Measurements from ENCODE around the gene KRR1. TPM values are rescaled to one million over a fixed set of nuclear protein-coding genes. Genes with fewer than 3 reads are reported as not detected.
"Not testable (repeated sequence)": the region's sequence is repeated elsewhere in the genome, so short reads cannot be mapped to it uniquely, and the experiment has no call there.

Gene KRR1
- polyA plus RNA-seq, 4 donors, result 82.1 to 111 (median 83.6) TPM

- DNase-seq (ENCODE audit: low read depth in 4 of 4, low spot score in 3 of 4), result no peak
These were observed 15.5 kb upstream of the KRR1 start for GRCh38 chr12:75526655-75527511.

GRCh38 chr12:75525263-75525662 is 13.9 kb upstream of the KRR1 start:
- no peak for DNase-seq (ENCODE audit: low read depth in 4 of 4, low spot score in 3 of 4)

- DNase-seq (ENCODE audit: low read depth in 4 of 4, low spot score in 3 of 4), result not testable (repeated sequence)
These were observed 10.7 kb upstream of the KRR1 start for GRCh38 chr12:75522124-75522523.

- not testable (repeated sequence) for DNase-seq (ENCODE audit: low read depth in 4 of 4, low spot score in 3 of 4)
These were observed 9.8 kb upstream of the KRR1 start for GRCh38 chr12:75521224-75521623.

- DNase-seq (ENCODE audit: low read depth in 4 of 4, low spot score in 3 of 4), result no peak
These were observed 1.8 kb downstream of the KRR1 start for GRCh38 chr12:75509621-75510020.

- no peak for DNase-seq (ENCODE audit: low read depth in 4 of 4, low spot score in 3 of 4)
These were observed 3.2 kb downstream of the KRR1 start for GRCh38 chr12:75508159-75508558.

GRCh38 chr12:75507086-75507485 is 4.3 kb downstream of the KRR1 start:
- DNase-seq (ENCODE audit: low read depth in 4 of 4, low spot score in 3 of 4), result no peak

- no peak for DNase-seq (ENCODE audit: low read depth in 4 of 4, low spot score in 3 of 4)
These were observed 5.6 kb downstream of the KRR1 start for GRCh38 chr12:75505706-75506312.

- DNase-seq (ENCODE audit: low read depth in 4 of 4, low spot score in 3 of 4), result no peak
These were observed 7.5 kb downstream of the KRR1 start for GRCh38 chr12:75503866-75504265.

- no peak for DNase-seq (ENCODE audit: low read depth in 4 of 4, low spot score in 3 of 4)
These were observed 8.0 kb downstream of the KRR1 start for GRCh38 chr12:75503459-75503858.

GRCh38 chr12:75491169-75491568 is 20.2 kb downstream of the KRR1 start:
- DNase-seq (ENCODE audit: low read depth in 4 of 4, low spot score in 3 of 4), result no peak

- DNase-seq (ENCODE audit: low read depth in 4 of 4, low spot score in 3 of 4), result no peak
These were observed 21.7 kb downstream of the KRR1 start for GRCh38 chr12:75489613-75490210.

- DNase-seq (ENCODE audit: low read depth in 4 of 4, low spot score in 3 of 4), result no peak
These were observed 22.2 kb downstream of the KRR1 start for GRCh38 chr12:75489187-75489586.

- no peak for DNase-seq (ENCODE audit: low read depth in 4 of 4, low spot score in 3 of 4)
These were observed 22.9 kb downstream of the KRR1 start for GRCh38 chr12:75488553-75488952.

GRCh38 chr12:75487308-75487707 is 24.1 kb downstream of the KRR1 start:
- no peak for DNase-seq (ENCODE audit: low read depth in 4 of 4, low spot score in 3 of 4)

GRCh38 chr12:75484450-75484849 is 27.0 kb downstream of the KRR1 start:
- DNase-seq (ENCODE audit: low read depth in 4 of 4, low spot score in 3 of 4), result not testable (repeated sequence)

GRCh38 chr12:75483431-75483830 is 28.0 kb downstream of the KRR1 start:
- DNase-seq (ENCODE audit: low read depth in 4 of 4, low spot score in 3 of 4), result no peak

GRCh38 chr12:75482646-75483045 is 28.8 kb downstream of the KRR1 start:
- no peak for DNase-seq (ENCODE audit: low read depth in 4 of 4, low spot score in 3 of 4)

GRCh38 chr12:75481774-75482173 is 29.6 kb downstream of the KRR1 start:
- no peak for DNase-seq (ENCODE audit: low read depth in 4 of 4, low spot score in 3 of 4)

- DNase-seq (ENCODE audit: low read depth in 4 of 4, low spot score in 3 of 4), result no peak
These were observed 30.2 kb downstream of the KRR1 start for GRCh38 chr12:75481013-75481705.

- DNase-seq (ENCODE audit: low read depth in 4 of 4, low spot score in 3 of 4), result peak in 2 of 4 donors; percentile 12 to 42
These were observed 30.9 kb downstream of the KRR1 start, which contains the start of gene GLIPR1 for GRCh38 chr12:75480469-75480949. Gene GLIPR1 (plus strand): TSS chr12:75480755. CDS start chr12:75480881, 126 bp downstream.

All from left renal pelvis (tissue), 4 donors.